GM21529 (cell line): ENCODE measurements around the gene FARP1.
"Not testable (repeated sequence)": the region's sequence is repeated elsewhere in the genome, so short reads cannot be mapped to it uniquely, and the experiment has no call there.

Experiments
- ATAC-seq: cut with Tn5 transposase; IDR thresholded peaks from one replicate; pipeline ENCODE4 v1.9.1; 2021; ENCODE audit not compliant: unreplicated experiment

FARP1 gene

DNA sequence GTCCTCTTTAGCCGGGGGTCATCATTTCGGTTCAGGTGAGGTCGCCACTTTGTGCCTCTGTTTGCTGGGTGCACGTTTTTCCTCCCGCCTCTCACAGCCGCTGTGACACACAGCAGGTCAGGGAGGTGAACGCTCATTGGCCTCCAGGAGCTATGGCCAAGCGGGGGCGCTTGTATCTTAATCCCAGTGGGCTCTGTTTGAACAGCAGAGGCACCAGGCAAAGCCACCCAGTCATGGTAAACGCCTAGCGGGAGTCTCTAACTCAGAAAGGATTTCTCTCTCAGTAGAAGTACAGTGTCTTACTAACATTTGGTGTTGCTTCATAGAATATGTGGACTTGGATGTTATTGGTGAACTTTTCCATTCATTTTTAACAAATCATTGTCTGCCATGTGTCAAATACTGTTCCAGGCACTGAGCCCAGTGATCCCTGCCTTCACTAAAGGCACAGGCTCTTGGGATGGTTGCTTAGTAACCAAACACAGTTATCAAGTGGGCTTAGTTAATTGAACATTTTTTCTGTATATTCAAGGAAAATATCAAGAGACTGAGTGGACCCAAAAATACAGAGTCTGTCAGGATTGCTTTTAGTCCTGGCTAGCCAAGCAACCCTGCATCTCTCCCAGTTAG, 247.3 kb downstream of the FARP1 start:
- no peak for ATAC-seq

DNA sequence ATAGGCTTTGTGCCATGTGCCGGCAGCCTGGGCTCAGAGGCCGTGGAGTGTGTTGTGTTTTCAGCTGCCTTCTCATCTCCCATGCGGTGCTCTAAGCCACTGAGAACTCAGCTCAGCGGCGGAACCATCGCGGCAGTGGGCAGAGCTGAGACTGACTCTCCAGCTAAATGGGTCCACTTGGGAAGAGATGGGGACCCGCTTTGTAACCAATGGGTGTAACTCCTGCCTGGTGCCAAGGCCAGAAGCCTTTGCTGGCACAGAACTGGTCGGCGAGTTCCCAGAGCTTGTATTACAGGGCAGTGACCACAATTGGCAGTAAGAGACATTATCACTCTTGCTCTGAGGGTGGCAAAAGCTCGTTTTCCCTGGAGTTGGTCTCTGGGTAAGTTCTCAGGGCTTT, 251.0 kb downstream of the FARP1 start:
- no peak for ATAC-seq

DNA sequence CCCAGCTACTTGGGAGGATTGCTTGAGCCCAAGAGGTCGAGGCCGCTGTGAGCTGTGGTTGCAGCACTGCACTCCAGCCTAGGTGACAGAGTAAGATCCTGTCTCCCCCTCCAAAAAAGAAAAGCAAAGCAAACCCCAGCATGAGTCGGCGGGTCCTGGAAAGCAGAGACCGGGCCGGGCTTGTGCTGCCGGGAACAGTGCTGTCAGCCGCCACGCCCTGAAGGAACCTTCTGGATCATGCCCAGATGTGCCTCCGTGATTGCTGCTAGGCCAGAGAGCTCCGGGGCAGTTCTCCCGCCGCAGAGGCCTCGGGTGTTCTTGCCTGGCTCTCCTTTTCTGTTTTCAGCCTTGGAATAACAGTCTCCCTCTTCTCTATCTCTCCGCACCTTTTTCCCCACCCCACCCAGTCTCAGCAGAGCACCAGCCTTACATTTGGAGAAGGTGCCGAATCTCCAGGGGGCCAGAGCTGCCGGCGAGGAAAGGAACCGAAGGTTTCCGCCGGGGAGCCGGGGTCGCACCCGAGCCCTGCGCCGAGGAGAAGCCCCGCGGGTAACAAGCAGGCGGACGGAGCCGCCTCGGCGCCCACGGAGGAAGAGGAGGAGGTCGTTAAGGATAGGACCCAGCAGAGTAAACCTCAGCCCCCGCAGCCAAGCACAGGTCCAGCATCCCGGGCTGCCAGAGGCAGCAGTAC, 252.1 kb downstream of the FARP1 start:
- no peak for ATAC-seq

DNA sequence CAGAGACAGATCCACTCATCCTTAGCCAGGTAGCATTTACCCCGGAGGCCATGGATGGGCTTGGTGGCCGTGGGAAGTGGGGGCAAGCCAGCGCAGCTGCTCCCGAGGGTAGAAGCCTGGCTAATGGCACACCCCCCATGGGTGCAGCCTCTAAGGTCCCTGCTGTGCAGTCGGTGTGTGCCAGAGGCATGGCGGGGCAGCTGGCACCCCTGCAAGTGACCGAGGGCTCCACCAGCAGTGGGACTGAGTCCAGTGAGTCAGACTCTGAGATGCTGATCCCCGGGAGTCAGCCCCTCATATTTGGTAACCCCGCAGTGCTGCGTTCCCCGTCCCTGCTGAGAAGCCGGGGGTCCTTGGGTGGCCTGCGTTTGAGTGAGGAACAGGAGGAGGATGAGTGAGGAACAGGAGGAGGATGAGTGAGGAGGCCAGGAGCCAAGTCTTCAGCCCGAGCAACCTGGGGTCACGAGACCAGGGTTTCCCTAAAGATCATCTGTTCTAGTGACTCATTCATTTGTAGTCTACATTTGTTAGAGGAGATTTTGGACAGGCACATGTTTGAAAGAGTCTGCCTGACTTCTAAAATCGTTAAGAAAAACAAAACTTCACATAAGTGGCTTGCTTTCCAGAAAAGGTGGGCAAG, 253.3 kb downstream of the FARP1 start:
- no peak for ATAC-seq

DNA sequence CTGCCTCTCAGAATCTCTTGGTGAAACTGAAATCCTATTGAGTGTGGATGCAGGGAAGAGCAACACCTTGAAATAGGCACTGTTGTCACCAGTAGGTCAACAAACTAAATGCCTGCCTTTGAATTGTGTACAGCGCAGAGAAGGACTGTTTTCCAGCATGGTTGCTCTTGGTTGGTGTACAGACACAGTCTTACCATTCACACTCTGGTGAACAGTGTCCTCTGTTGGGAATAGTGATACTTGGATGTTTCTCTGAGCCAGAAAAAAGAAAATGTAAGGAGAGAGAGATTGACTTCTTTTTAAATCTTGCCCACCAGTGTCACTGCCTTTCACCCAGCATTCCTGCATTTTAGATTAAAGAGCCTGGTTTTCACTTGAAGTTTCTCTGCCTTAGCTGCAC, 254.3 kb downstream of the FARP1 start:
- ATAC-seq, result no peak

DNA sequence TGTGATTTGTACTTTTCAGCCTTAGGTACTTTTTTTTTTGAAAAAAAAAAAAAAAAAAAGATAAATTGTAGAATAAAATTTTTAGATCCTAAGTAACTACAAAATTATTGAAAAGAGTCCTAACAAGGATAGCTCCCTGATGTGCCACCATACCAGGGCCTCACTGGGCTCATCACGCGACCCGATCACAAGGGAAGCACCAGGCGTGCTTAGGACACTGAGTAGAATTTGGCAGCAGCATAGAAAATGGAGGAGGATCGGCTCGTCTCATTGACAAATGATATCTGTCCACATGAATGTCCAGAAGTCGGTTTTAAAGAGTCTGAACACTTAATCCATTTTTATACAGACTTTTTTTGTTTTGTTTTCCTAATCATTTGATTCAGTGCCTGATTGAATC, 255.0 kb downstream of the FARP1 start:
- ATAC-seq, result no peak

DNA sequence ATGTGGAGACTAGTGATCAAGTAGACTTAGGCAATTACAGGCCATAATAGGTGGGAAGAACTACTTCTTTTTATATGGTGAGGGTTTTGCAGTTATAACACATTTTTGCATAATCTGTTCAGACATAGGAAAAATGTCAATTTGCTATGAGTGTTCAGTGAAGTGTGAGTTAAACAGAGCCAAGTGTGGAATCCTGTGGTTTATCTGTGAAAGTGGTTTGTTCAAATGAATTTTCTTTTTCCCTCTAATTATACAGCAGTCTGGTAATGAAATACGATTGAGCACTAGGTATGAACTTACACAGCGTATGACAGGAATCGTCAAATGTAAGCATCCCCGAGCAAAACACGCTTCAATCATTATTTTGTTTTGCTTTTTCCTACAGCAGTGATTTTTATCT, 255.7 kb downstream of the FARP1 start:
- no peak for ATAC-seq

DNA sequence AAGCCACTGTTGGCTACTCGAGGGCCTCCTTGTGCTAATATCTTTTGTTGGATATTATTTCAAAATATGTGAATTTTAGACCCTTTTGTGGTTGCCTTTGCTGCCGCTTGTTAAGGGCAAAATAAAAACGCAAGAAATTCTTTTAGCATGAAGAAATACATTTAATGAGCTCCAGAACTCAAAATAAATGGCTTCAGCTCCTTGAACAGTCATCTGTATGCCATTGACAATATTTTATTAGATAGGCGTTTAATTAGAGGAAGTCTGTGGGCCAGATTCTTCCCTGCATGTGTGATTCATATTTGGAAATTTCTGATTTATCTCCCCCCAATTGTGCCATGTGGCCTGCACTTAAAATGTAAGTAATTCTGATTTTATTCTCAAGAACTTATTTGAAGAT, 256.9 kb downstream of the FARP1 start:
- no peak for ATAC-seq

DNA sequence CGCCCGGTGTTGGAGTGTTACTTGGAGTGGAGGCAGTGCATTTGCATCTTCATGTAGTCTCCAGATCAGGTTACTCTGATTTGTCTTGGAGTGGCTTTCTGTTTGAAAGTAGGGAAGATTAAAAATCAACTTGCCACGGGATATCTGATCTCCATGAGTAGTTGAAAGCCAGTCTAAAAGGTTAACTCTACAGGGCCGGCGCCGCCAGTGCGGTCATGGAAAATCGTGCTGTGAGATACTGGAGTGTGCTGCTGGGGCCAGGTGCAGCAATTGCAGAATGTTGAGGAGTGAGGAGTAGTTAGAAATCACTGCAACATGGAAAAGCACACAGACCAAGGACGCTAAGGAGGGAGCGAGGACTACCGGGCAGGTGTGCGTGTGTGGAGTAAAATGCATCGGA, 259.0 kb downstream of the FARP1 start:
- no peak for ATAC-seq

DNA sequence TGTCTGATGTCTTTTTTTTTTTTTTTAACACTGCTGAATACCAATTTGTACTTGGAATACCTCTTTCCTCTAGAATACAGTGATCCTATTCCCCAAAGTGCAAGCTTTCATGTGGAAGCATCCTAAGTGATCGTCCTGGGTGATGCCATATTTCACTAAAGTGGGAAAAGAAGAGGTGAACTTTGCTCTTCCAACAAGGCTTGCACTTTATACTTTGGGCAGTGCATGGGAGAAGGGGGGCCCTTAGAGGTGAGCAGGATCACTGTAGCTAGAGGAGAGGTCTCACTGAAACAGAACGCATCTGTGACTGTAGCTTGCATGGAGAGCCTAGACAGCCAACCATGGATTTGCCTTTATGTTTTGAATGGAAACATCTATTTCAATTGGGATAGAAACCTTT, 260.2 kb downstream of the FARP1 start:
- ATAC-seq, result no peak

DNA sequence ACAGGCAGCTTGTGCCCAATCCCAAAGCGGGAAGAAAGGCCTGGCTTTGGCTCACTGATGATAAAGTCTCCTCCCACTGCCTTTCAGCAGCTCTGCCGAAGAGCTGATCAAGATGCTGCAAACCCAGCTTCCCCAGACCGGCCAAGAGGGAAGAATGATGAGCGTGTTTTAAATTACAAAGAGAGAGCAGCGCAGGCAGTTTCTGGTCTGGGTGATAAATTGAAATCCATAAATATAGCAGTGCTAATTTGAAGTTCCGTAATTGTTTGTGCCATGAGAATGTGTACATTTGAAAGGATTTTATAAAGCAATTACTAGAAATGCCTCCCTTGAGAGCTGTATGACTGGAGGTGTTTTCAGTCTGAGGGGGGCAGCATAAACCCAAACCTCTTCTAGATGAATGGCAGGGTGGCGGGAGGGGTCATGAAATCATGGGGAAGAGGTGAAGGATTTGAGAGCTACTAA, 262.2 kb downstream of the FARP1 start:
- ATAC-seq, result no peak

DNA sequence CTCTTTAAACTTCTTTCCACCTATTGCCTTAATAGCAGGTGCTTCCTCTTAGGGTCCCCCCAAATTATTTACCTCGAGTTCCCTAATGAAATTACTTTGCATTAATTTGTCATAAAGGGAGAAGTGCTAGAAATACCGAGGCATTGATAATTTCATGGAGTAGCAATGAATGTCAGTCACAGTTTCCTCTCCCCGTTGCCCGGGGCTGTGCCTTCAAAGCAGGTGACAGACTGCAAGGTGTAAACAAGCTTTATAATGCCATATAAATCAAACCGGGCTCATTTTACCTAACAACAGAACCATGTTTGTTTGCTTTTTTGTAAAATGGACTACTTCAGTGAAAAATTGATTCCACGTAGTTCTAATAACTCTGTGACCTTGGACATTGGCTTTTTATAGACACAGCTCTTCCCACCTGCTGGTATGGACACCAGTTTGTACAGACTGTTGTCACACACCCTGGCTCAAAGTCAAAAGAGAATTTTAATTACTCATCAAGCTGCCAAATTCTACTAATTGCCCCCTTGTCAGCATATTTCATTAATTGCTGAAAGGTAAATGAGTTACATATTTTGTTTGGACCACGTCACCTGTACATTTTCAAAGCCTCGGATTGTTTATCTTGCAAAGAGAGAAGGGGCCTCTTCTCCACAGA, 262.9 kb downstream of the FARP1 start:
- no peak for ATAC-seq

DNA sequence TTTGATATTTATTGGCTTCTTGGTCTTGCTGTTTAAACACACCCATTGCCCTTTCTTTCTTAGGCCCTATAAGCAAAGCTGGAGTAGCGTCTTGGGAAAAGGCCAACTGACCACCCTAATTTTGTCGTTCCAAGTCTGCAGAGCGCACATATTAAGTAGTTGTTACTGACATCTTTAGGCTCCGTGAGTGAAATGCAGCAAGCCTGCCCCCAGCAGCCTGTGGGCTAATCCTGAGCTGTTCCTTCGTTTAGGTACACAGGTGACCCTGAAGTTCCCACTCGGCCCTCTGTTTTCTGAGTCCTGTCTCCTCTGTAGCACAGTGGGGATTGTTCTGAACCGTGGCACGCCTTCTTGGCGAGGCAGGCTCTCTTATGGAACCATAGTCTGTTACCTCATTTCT, 263.5 kb downstream of the FARP1 start:
- ATAC-seq, result no peak

DNA sequence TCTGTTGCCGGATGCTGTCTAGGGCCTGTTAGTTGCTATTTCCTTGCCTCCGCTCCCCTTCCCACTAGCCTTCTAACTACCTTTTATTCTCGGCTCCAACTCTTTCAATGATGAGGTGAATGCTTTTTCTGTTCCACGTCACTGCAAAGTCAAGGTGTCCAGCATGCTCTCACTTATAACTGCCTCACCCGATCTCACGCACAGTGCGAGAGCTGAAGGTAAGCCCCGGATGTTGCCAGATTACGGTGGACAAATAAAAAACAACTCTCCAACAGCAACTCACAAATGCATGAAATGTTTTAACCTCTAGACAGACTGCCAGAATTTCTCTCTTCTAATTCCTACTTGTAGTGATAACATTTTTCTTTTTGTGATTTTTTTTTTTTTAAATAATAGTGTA, 264.1 kb downstream of the FARP1 start:
- ATAC-seq, result no peak

DNA sequence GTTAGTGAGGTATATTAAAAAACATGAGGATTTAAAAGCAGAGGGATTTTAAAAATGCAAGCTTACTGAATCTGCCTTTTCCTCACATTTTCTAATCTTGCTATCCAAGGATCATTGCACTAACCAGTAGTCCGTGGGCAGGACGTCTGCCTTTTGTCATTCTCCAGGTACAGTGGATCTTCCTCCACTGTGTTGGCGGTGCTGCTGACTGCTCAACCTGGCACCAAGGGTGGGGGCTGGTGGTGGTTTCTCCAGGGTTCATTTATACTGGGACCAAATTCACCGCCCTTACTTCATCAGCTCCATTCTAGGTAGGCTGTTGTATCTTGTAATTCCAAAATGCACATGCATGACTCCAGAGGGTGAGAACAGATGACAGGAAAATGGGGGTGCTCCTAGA, 264.7 kb downstream of the FARP1 start:
- no peak for ATAC-seq

DNA sequence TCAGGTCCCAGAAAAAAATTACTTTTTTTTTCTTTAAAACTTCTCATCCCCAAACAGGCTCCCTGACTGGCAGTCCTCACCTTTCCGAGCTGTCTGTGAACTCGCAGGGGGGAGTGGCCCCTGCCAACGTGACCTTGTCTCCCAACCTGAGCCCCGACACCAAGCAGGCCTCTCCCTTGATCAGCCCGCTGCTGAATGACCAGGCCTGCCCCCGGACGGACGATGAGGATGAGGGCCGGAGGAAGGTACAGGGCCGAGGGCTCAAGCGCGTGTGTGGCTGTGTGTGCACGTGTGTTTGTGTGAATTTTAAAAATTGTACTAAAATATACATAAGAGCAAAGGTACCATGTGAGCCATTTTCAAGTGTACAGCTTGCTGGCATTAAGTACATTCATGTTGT, 266.4 kb downstream of the FARP1 start:
- ATAC-seq, result no peak

DNA sequence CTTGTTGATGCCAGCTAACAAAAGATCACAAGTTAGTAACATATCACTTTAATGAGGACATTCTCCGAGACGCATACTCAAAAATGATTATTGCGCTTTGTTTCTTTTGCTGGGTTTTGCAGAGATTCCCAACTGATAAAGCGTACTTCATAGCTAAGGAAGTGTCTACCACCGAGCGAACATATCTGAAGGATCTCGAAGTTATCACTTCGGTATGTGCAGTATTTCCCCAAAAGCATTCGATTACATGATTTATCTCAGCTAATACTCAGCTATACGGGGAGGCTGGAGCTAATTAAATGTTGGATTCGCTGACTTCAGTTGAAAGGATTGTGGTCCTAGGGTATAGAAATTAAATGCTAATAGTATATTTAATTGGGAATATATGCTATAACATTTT, 267.7 kb downstream of the FARP1 start:
- no peak for ATAC-seq

DNA sequence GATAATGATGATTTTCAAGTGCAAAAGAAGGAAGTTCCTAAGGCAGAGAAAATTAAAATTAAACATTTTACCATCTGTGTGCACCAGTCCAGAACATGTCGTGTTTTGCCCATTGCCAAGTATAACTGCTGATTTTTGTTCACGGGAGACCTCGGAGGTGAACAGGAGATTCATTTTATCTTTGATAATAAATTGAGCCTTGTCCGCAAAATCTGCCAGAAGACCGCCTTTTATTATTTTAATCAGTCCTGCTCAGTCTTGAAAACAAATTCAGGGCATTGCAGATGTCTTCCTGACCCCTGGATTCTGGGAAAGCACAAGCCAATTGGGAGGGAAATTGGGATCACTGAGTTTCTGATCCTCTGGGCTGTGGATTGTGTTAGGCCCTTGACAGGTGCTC, 268.1 kb downstream of the FARP1 start:
- no peak for ATAC-seq

DNA sequence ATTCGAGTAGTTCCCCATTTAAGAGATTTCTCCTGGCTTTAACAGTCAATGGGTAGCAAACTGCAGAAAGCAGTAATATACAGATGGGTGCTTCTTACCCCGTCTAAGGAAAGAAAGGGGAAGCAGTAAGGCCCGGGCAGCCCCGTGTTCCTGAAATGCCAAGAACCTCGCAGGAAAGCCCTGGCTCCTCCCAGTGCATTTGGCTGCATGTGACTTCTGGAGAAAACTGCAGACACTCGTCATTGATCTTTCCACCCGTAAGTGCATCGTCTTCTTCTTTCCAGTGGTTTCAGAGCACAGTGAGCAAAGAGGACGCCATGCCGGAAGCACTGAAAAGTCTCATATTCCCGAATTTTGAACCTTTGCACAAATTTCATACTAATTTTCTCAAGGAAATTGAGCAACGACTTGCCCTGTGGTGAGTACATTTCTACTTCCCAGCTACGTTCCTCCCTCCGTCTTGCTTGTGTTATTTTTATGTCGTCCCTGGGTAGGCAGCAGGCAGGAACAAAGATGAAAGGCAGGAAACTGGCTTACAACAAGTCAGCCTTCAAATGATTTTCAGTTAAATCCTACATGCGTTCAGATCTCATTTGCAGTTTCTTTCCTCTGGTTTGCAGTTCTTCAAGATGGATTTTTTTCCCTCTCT, 268.8 kb downstream of the FARP1 start:
- ATAC-seq, result no peak

DNA sequence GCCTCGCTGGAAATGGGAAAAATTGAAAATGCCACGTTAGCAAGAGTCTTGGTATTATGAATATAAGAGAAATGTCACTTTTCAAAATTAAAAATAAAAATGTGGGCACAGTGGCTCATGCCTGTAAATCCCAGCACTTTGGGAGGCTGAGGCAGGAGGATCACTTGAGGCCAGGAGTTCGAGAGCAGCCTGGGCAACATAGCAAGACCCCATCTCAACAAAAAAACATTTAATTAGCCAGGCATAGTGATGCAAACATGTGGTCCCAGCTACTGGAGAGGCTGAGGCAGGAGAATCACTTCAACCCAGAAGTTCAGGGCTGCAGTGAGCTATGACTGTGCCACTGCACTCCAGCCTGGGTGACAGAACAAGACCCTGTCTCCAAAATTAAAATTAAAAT, 270.4 kb downstream of the FARP1 start:
- ATAC-seq, result not testable (repeated sequence)

DNA sequence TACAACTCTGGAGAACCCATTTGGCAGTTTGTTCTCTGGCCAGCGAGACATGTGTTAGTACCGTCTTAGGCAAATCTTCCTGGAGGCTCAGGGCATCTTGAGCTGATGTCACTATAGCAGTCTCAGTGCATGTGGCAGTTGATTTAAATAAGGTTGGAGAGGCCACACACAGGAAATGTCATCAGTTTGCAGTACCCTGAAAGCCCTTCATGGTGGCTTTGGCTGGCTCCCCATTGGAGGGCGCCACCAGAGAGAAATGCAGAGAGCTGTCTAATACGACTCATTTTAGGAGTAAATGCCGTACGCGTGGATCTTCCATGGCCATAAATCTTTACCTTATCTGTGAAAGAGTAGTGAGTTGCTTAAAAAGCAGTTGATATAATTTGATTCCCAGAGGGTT, 270.9 kb downstream of the FARP1 start:
- no peak for ATAC-seq
